Measurements from ENCODE around the gene MAPK10. TPM values are rescaled to one million over a fixed set of nuclear protein-coding genes. Genes with fewer than 3 reads are reported as not detected.

The MAPK10 gene
- total and polyA plus RNA-seq, 2 of the 8 experiments (the other 6 are each of a cell fraction or from before 2014, with no cell fraction given): 2.5 to 3.1 TPM

- TF ChIP-seq CHD7 (IDR thresholded peaks at IDR 0.05; ENCODE audit: insufficient replicate concordance, low read length) (no peak), RAD21 (IDR thresholded peaks at IDR 0.05 in 1 of 2, conservative IDR thresholded peaks at IDR 0.05 in 1 of 2; ENCODE audit: low read depth in 2 of 2, low read length in 2 of 2) (no peak), KDM1A (IDR thresholded peaks at IDR 0.05; ENCODE audit: borderline replicate concordance, low read length) (no peak), TCF12 (IDR thresholded peaks at IDR 0.05; ENCODE audit: low read depth, low read length) (no peak), NANOG (IDR thresholded peaks at IDR 0.05; ENCODE audit: insufficient read depth, low read depth, low read length, poor library complexity, severe bottlenecking) (no peak), ATF2 (IDR thresholded peaks at IDR 0.05; ENCODE audit: low read length) (no peak), RBBP5 (IDR thresholded peaks at IDR 0.05; ENCODE audit: borderline replicate concordance, low read depth, low read length) (no peak), TBP (IDR thresholded peaks at IDR 0.05; ENCODE audit: low read depth, low read length) (no peak)
Observed at GRCh38 chr4:85970535-85970934, 389.3 kb downstream of the MAPK10 start (continued).
